Esophagus squamous epithelium (tissue), 5 donors: ENCODE measurements around the gene SERPINH1. TPM values are rescaled to one million over a fixed set of nuclear protein-coding genes. Genes with fewer than 3 reads are reported as not detected.

Source experiments
- DNase-seq: peaks from one replicate; lab custom pipeline; 2025; lab: John Stamatoyannopoulos, UW
- H3K27ac ChIP-seq, 4 donors: fragments of 200-600 bp; sonication (generic); one replicate each; pipeline ENCODE4 v1.5.1; 2016 to 2019; ENCODE audit warnings: mild to moderate bottlenecking in 1 of 4
- H3K27me3 ChIP-seq, 4 donors: fragments of 200-600 bp; sonication (generic); 1 replicate in 3 of 4; 2 replicates in 1 of 4; pipeline versions ENCODE4 v1.5.1 to v1.6.0; 2017 to 2021; ENCODE audit warnings: antibody characterized with exemption in 1 of 4
- H3K36me3 ChIP-seq, 3 donors: fragments of 200-600 bp; sonication (generic); one replicate each; pipeline ENCODE4 v1.5.1; 2016 to 2019
- H3K4me1 ChIP-seq, 3 donors: fragments of 200-600 bp; sonication (generic); one replicate each; pipeline ENCODE4 v1.5.1; 2017 to 2019
- H3K4me3 ChIP-seq, 4 donors: fragments of 200-600 bp; sonication (generic); 1 replicate in 3 of 4; 2 replicates in 1 of 4; pipeline ENCODE4 v1.5.1; 2016 to 2019; ENCODE audit warnings: mild to moderate bottlenecking in 2 of 4, moderate library complexity in 1 of 4
- H3K9me3 ChIP-seq, 3 donors: fragments of 200-600 bp; sonication (generic); one replicate each; pipeline ENCODE4 v1.5.1; 2016 to 2019
- CTCF ChIP-seq, 6 experiments: fragments of 450-650 bp in 4 of 6; fragments of 200-600 bp in 2 of 6; sonication (generic) in 2 of 6; IDR thresholded peaks; one replicate each; pipeline ENCODE4 v1.5.1; 2016 to 2019; ENCODE audit warnings: antibody characterized with exemption in 6 of 6, mild to moderate bottlenecking in 4 of 6, moderate library complexity in 4 of 6
- POLR2A ChIP-seq, 4 donors: fragments of 450-650 bp; IDR thresholded peaks; one replicate each; pipeline ENCODE4 v1.6.1; 2017; ENCODE audit warnings: antibody characterized with exemption in 4 of 4, mild to moderate bottlenecking in 4 of 4, moderate library complexity in 3 of 4
- WGBS, 2 donors: methylation state at CpG; one replicate each; pipeline ENCODE4 v1.1.5; 2018; 5-methylcytosine and 5-hydroxymethylcytosine counted together
- intact Hi-C: fragments of 100-400 bp; cut with DNase I; formaldehyde crosslinking; loops from one replicate; pipeline ENCODE4 v1.15.0; 2022
- total RNA-seq, 4 donors: library from RNA; depleted of rRNA; stranded (reverse); fragments of >200 nt; gene quantifications; one replicate each; pipeline ENCODE4 v1.1.0, GENCODE V29; 2016
- donor health status: DM: yes; HTN: yes; CAD: no.

Gene SERPINH1
- total RNA-seq, 4 donors from 2014 or later = 41.4 to 70.1 (median 46.5) TPM

GRCh38 chr11:75558939-75559843, 2.9 kb upstream of the SERPINH1 start:
- peaks cover 38 to 89% (median 58%) of the 10 kb centered on the region in 3 donors for H3K4me1 ChIP-seq
- no peak for DNase-seq
- H3K4me3 ChIP-seq = peak overlapping the region in 3 of 4 donors; percentile 0 to 50 (median 3)
- intact Hi-C loops = no loop called here
- H3K9me3 ChIP-seq = no peaks in the 10 kb centered on the region
- peaks cover 0 to 6% (median 0%) of the 10 kb centered on the region in 4 donors for H3K27me3 ChIP-seq
- WGBS, 2 donors = 13 to 20% methylated on average over 6 of the region's 8 CpGs
- no peak for TF ChIP-seq CTCF (IDR thresholded peaks at IDR 0.05)
- H3K27ac ChIP-seq = peak overlapping the region; percentile 73 to 99 (median 96)
- H3K36me3 ChIP-seq = no peaks in the 10 kb centered on the region

DNA sequence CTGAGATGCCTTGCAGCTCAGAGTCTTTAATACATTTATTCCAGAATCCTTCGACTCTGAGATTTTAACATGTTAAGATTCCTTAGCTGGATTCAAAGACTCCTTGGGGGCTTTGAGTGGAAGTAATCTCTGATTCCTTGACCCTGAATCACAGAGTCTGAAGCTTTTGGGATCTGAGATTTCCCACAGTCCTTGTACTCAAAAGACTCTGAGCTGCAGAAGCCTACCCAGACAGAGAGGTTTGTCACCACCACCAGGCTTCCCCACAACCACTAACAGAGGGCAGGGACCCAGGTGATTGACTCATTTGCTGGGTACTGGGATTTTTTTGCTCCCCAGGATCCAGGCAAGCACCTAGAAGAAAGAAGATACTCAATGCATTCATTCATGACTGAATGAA, 1.4 kb upstream of the SERPINH1 start:
- no peak overlapping the region for H3K4me3 ChIP-seq
- WGBS, 2 donors = 57 to 75% methylated on average over 1 of the region's 1 CpG
- peaks cover 51 to 90% (median 61%) of the 10 kb centered on the region in 3 donors for H3K4me1 ChIP-seq
- intact Hi-C loops = no loop called here
- peaks cover 0 to 6% (median 0%) of the 10 kb centered on the region in 4 donors for H3K27me3 ChIP-seq
- no peak for DNase-seq
- H3K36me3 ChIP-seq = no peaks in the 10 kb centered on the region
- peak overlapping the region in 3 of 4 donors; percentile 95 to 99 (median 98) for H3K27ac ChIP-seq
- TF ChIP-seq CTCF (IDR thresholded peaks at IDR 0.05) (no peak), POLR2A (IDR thresholded peaks at IDR 0.05) (no peak)
- H3K9me3 ChIP-seq = no peaks in the 10 kb centered on the region

DNA sequence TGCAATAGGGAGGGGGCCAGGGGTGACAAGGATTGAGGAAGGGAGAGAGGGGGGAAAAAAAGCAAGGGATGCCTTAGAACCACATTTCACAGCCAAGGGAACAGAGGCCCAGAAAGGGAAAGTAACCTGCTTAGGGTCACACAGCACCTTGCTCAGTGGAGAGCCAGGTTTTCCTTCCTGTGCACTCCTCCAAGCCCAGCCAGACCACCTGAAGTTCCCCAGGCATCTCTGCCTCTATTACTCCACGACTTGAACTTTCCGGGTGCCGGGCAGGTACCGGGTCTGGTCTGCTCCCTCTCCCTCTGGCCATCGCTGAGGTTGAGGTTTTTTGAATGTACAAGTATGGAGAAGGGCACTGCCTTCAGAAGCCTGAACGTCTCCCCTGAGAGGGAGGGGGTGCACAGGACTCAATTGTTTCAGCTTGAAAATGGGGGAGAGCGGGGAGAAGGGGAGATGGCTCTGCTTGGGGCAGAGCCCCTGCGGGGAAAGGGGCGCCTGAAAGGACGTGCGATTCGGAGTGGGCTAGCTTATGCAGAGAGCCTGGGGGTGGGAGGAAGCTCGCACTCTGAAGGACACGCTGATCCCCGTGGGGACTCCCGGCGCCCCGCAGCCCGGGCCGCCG, 516 bp upstream of the SERPINH1 start:
- DNase-seq = no peak
- intact Hi-C loops = no loop called here
- 0% methylated on average over 8 of the region's 21 CpGs; no CpG with 5 or more reads in 1 of the 2 donors for WGBS, 2 donors
- peak overlapping the region; percentile 95 to 99 (median 96) for H3K27ac ChIP-seq
- H3K27me3 ChIP-seq = peaks cover 0 to 6% (median 0%) of the 10 kb centered on the region in 4 donors
- TF ChIP-seq CTCF (IDR thresholded peaks at IDR 0.05) (no peak), POLR2A (IDR thresholded peaks at IDR 0.05) (no peak)
- H3K4me1 ChIP-seq = peaks cover 60 to 98% (median 70%) of the 10 kb centered on the region in 3 donors
- peaks cover under 1 to 6% (median 2%) of the 10 kb centered on the region in 3 donors for H3K36me3 ChIP-seq
- H3K9me3 ChIP-seq = no peaks in the 10 kb centered on the region
- peak overlapping the region; percentile 61 to 82 (median 72) for H3K4me3 ChIP-seq

DNA sequence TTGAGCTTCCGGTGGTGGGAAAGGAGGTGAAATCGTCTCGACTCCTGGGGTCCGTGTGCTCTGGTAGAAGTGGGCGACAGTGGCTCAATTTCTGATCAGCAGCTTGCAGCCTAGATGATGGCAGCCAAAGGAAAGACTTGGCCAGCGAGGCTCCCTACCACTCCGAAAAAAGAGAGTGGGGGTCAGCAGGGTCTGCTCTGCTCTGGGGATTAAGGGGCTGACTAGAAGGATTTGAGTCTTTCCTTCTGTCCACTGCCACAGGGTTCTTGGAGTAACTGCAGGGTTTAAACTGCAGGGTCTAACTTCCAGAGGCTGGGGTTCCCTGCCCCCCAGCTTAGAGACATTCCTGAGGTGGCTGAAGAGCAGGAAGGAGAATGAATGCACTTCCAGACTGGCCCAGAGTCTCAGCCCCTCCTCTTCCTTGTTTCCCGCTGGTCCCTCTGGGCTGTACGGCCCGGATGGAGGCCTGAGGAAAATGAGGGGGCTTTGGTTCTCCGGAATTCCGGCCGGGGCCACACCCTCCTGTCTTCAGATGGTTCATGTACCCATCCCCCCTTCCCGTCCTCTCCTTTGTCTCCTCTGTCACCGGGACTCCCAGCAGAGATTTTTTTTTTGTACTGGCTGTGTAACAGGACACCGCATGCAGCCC, 907 bp downstream of the SERPINH1 start:
- intact Hi-C loops = no loop called here
- Histone ChIP-seq H3K9me3 (no peaks in the 10 kb centered on the region), H3K27me3 (peaks cover 0 to 6% (median 0%) of the 10 kb centered on the region in 4 donors), H3K36me3 (peaks cover 11 to 20% (median 15%) of the 10 kb centered on the region in 3 donors), H3K27ac (peak overlapping the region; percentile 95 to 99 (median 96)), H3K4me1 (peaks cover 52 to 98% (median 67%) of the 10 kb centered on the region in 3 donors), H3K4me3 (peak overlapping the region; percentile 61 to 82 (median 72))
- 7 to 15% methylated on average over 11 to 13 of the region's 16 CpGs for WGBS, 2 donors
- no peak for DNase-seq
- peak in 1 of 6 experiments; percentile 4 for TF ChIP-seq CTCF (IDR thresholded peaks at IDR 0.05)
- TF ChIP-seq POLR2A (IDR thresholded peaks at IDR 0.05) = no peak
